Sigmoid colon (tissue), 7 donors: Measurements from ENCODE around the gene ADCY2. TPM values are rescaled to one million over a fixed set of nuclear protein-coding genes. Genes with fewer than 3 reads are reported as not detected.

Source experiments
- DNase-seq: peaks from one replicate; pipeline ENCODE4 v3.0.0-alpha.2; 2019
- H3K27ac ChIP-seq, 4 donors: fragments of 200-600 bp; sonication (generic); one replicate each; pipeline ENCODE4 v1.5.1; 2016 to 2019; ENCODE audit warnings: mild to moderate bottlenecking in 1 of 4
- H3K27me3 ChIP-seq, 3 donors: fragments of 200-600 bp; sonication (generic); one replicate each; pipeline ENCODE4 v1.5.1; 2019; ENCODE audit warnings: mild to moderate bottlenecking in 1 of 3
- H3K36me3 ChIP-seq, 4 donors: fragments of 200-600 bp; sonication (generic); one replicate each; pipeline ENCODE4 v1.5.1; 2016 to 2019
- H3K4me1 ChIP-seq, 4 donors: fragments of 200-600 bp; sonication (generic); one replicate each; pipeline ENCODE4 v1.5.1; 2017 to 2019
- H3K4me3 ChIP-seq, 4 donors: fragments of 200-600 bp; sonication (generic); one replicate each; pipeline ENCODE4 v1.5.1; 2017 to 2019; ENCODE audit warnings: mild to moderate bottlenecking in 2 of 4, moderate library complexity in 1 of 4
- H3K9me3 ChIP-seq, 4 donors: fragments of 200-600 bp in 3 of 4; sonication (generic) in 3 of 4; one replicate each; pipeline versions ENCODE4 v1.5.1 to v1.6.1; 2013 to 2019
- EP300 ChIP-seq, 4 donors: sonication (generic); formaldehyde crosslinking; IDR thresholded peaks; one replicate each; pipeline ENCODE4 v1.6.1; 2017; ENCODE audit warnings: antibody characterized with exemption in 4 of 4
- POLR2A ChIP-seq, 2 donors: fragments of 450-650 bp; IDR thresholded peaks; one replicate each; pipeline ENCODE4 v1.6.1; 2016; ENCODE audit warnings: antibody characterized with exemption in 2 of 2, mild to moderate bottlenecking in 2 of 2, moderate library complexity in 2 of 2
- POLR2AphosphoS5 ChIP-seq, 4 donors: sonication (generic); formaldehyde crosslinking; IDR thresholded peaks; one replicate each; pipeline ENCODE4 v1.6.1; 2017; ENCODE audit warnings: antibody characterized with exemption in 4 of 4
- WGBS, 2 donors: extraction: QIAGEN DNeasy Blood & Tissue Kit; methylation state at CpG; one replicate each; pipeline ENCODE4 v1.1.7; 2013; 5-methylcytosine and 5-hydroxymethylcytosine counted together
- intact Hi-C: fragments of 100-400 bp; cut with DNase I; formaldehyde crosslinking; loops from one replicate; pipeline ENCODE4 v1.15.1; 2023
- polyA plus RNA-seq, 3 donors: library from polyadenylated mRNA; stranded (reverse); fragments of 200-250 nt; gene quantifications; one replicate each; pipeline ENCODE4 v1.2.3, GENCODE V29; 2013
- total RNA-seq, 4 donors: library from RNA; depleted of rRNA; stranded (reverse); fragments of >200 nt; gene quantifications; one replicate each; pipeline ENCODE4 v1.1.0, GENCODE V29; 2016
- TF ChIP-seq, protein P1 (sequence below), 4 experiments: fragments of 450-650 bp in 3 of 4; fragments of 200-600 bp in 1 of 4; IDR thresholded peaks; one replicate each; pipeline ENCODE4 v1.5.1; 2016 to 2019; ENCODE audit warnings: antibody characterized with exemption in 4 of 4, mild to moderate bottlenecking in 3 of 4, moderate library complexity in 2 of 4
- donor health status: healthy with polysubstance abuse.
- donor health status: Bipolar disorder and iron deficiency.
- donor health status: healthy.

Gene ADCY2
- total and polyA plus RNA-seq, 7 donors = 0.69 to 9.5 (median 4.4) TPM

DNA sequence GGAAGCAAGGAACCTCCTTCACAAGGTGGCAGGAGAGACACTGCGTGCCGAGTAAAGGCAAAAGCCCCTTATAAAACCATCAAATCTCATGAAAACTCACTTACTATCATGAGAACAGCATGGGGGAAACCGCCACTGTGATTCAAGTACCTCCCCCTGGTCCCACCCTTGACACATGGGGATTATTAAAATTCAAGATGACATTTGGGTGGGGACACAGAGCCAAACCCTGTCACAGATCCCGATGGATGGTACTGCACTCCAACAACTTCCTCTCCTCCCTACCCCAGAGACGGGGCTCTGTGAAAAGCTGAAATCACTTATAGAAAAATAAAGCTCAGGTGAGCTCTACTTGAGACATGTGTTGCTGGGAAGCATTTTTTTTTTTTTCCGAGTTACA is 10.3 kb upstream of the ADCY2 start:
- Histone ChIP-seq H3K4me3 (no peak overlapping the region), H3K27me3 (no peaks in the 10 kb centered on the region), H3K36me3 (no peaks in the 10 kb centered on the region), H3K9me3 (no peaks in the 10 kb centered on the region), H3K4me1 (no peaks in the 10 kb centered on the region), H3K27ac (no peak overlapping the region)
- WGBS, 2 donors = 89 to 92% methylated on average over 6 of the region's 6 CpGs
- no peak for DNase-seq
- intact Hi-C loops = no loop called here
- TF ChIP-seq POLR2A (IDR thresholded peaks at IDR 0.05) = no peak
- TF ChIP-seq POLR2AphosphoS5 (IDR thresholded peaks at IDR 0.05) = no peak
- TF ChIP-seq EP300 (IDR thresholded peaks at IDR 0.05) = no peak
- TF ChIP-seq, protein P1, sequence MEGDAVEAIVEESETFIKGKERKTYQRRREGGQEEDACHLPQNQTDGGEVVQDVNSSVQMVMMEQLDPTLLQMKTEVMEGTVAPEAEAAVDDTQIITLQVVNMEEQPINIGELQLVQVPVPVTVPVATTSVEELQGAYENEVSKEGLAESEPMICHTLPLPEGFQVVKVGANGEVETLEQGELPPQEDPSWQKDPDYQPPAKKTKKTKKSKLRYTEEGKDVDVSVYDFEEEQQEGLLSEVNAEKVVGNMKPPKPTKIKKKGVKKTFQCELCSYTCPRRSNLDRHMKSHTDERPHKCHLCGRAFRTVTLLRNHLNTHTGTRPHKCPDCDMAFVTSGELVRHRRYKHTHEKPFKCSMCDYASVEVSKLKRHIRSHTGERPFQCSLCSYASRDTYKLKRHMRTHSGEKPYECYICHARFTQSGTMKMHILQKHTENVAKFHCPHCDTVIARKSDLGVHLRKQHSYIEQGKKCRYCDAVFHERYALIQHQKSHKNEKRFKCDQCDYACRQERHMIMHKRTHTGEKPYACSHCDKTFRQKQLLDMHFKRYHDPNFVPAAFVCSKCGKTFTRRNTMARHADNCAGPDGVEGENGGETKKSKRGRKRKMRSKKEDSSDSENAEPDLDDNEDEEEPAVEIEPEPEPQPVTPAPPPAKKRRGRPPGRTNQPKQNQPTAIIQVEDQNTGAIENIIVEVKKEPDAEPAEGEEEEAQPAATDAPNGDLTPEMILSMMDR (IDR thresholded peaks at IDR 0.05) = no peak

GRCh38 chr5:7388553-7388952 is 7.4 kb upstream of the ADCY2 start:
- 74 to 85% methylated on average over 3 of the region's 3 CpGs for WGBS, 2 donors
- TF ChIP-seq, protein P1 (IDR thresholded peaks at IDR 0.05) = no peak
- no peak for TF ChIP-seq POLR2A (IDR thresholded peaks at IDR 0.05)
- no peak for TF ChIP-seq POLR2AphosphoS5 (IDR thresholded peaks at IDR 0.05)
- no peak for TF ChIP-seq EP300 (IDR thresholded peaks at IDR 0.05)
- H3K36me3 ChIP-seq = no peaks in the 10 kb centered on the region
- no peaks in the 10 kb centered on the region for H3K4me1 ChIP-seq
- H3K9me3 ChIP-seq = no peaks in the 10 kb centered on the region
- no peak overlapping the region for H3K27ac ChIP-seq
- no peaks in the 10 kb centered on the region for H3K27me3 ChIP-seq
- no peak for DNase-seq
- no peak overlapping the region for H3K4me3 ChIP-seq
- intact Hi-C loops = no loop called here

- no peaks in the 10 kb centered on the region for H3K9me3 ChIP-seq
- intact Hi-C loops = loop anchor here (5.0 to 10.0 kb wide), 2 partner anchors 264 to 624 kb away; no protein-coding TSS in a partner anchor
- TF ChIP-seq POLR2A (IDR thresholded peaks at IDR 0.05) = no peak
- TF ChIP-seq POLR2AphosphoS5 (IDR thresholded peaks at IDR 0.05) = no peak
- TF ChIP-seq, protein P1 (IDR thresholded peaks at IDR 0.05) = no peak
- TF ChIP-seq EP300 (IDR thresholded peaks at IDR 0.05) = no peak
- WGBS, 2 donors = 15 to 58% methylated on average over 9 of the region's 9 CpGs
- DNase-seq = no peak
- H3K27ac ChIP-seq = no peak overlapping the region
- no peaks in the 10 kb centered on the region for H3K27me3 ChIP-seq
- H3K4me1 ChIP-seq = peaks cover 0 to 11% (median 3%) of the 10 kb centered on the region in 4 donors
- H3K36me3 ChIP-seq = no peaks in the 10 kb centered on the region
- H3K4me3 ChIP-seq = no peak overlapping the region
Measured at GRCh38 chr5:7391215-7391614, 4.7 kb upstream of the ADCY2 start.

- Histone ChIP-seq H3K27me3 (no peaks in the 10 kb centered on the region), H3K9me3 (no peaks in the 10 kb centered on the region), H3K27ac (no peak overlapping the region), H3K36me3 (no peaks in the 10 kb centered on the region), H3K4me3 (no peak overlapping the region), H3K4me1 (peaks cover 0 to 16% (median 7%) of the 10 kb centered on the region in 4 donors)
- TF ChIP-seq POLR2A (IDR thresholded peaks at IDR 0.05) (no peak), EP300 (IDR thresholded peaks at IDR 0.05) (no peak), POLR2AphosphoS5 (IDR thresholded peaks at IDR 0.05) (no peak)
- TF ChIP-seq, protein P1 (IDR thresholded peaks at IDR 0.05) = peak; percentile 34 to 51 (median 50)
- intact Hi-C loops = loop anchor here (1.0 to 10.0 kb wide), 3 partner anchors 263 to 625 kb away; no protein-coding TSS in a partner anchor
- no peak for DNase-seq
- 16 to 51% methylated on average over 15 of the region's 15 CpGs for WGBS, 2 donors
Measured at GRCh38 chr5:7391814-7392692, 3.9 kb upstream of the ADCY2 start.
